Panc1 (cell line): ENCODE data around the gene GPC3. TPM values are rescaled to one million over a fixed set of nuclear protein-coding genes. Genes with fewer than 3 reads are reported as not detected.

Source experiments
- ATAC-seq: fragments of 200-7000 bp; cut with Tn5 transposase; 2 replicates; pipeline ENCODE4 v1.9.1; 2020; ENCODE audit warnings: mild to moderate bottlenecking, moderate library complexity
- BruUV-seq: library from RNA; stranded (reverse); fragments of 400-500 nt; replicated peaks from 2 replicates; lab custom pipeline; 2021; lab: Mats Ljungman, UMichigan
- CTCF ChIA-PET: fragments of 300-600 bp; sonication (Branson Sonifier 250); formaldehyde crosslinking; loops from one replicate; lab custom pipeline; 2022; ENCODE audit warnings: antibody characterized with exemption; lab: Charles Lee
- POLR2A ChIA-PET: fragments of 300-600 bp; sonication (Branson Sonifier 250); formaldehyde crosslinking; loops from one replicate; lab custom pipeline; 2022; ENCODE audit warnings: antibody characterized with exemption; lab: Charles Lee
- DNase-seq: peaks from one replicate; pipeline ENCODE4 v3.0.0-alpha.2; 2010; ENCODE audit warnings: low read depth, low spot score
- H3K27ac ChIP-seq: 2 replicates; pipeline ENCODE4 v1.5.1; 2011; ENCODE audit warnings: mild to moderate bottlenecking, low read length, inconsistent platforms
- H3K27me3 ChIP-seq: fragments of 200-500 bp; sonication (Bioruptor generic); 2 replicates; pipeline ENCODE4 v1.6.0; 2014; ENCODE audit warnings: low read length, inconsistent platforms; ENCODE audit not compliant: control insufficient read depth, insufficient read depth
- H3K36me3 ChIP-seq: fragments of 200-500 bp; sonication (Bioruptor generic); 2 replicates; pipeline ENCODE4 v1.5.1; 2014; ENCODE audit warnings: inconsistent platforms, mild to moderate bottlenecking, low read length, moderate library complexity; ENCODE audit not compliant: control insufficient read depth, insufficient read depth
- H3K4me1 ChIP-seq: 2 replicates; pipeline ENCODE4 v1.5.1; 2011; ENCODE audit warnings: inconsistent platforms, mild to moderate bottlenecking, low read length, moderate library complexity; ENCODE audit not compliant: control insufficient read depth, insufficient read depth
- H3K4me3 ChIP-seq, 2 experiments: 2 replicates each; pipeline ENCODE4 v1.5.1; 2011 to 2012; ENCODE audit warnings: low read depth in 2 of 2, low read length in 2 of 2, mild to moderate bottlenecking in 2 of 2, inconsistent platforms in 1 of 2, moderate library complexity in 1 of 2
- H3K9me3 ChIP-seq: fragments of 200-500 bp; sonication (Bioruptor generic); 2 replicates; pipeline ENCODE4 v1.5.1; 2014; ENCODE audit warnings: low read depth, mild to moderate bottlenecking, inconsistent platforms, low read length, moderate library complexity; ENCODE audit not compliant: control insufficient read depth, insufficient read depth
- POLR2AphosphoS5 ChIP-seq: IDR thresholded peaks from 2 replicates; pipeline ENCODE4 v1.6.1; 2012; ENCODE audit warnings: mild to moderate bottlenecking, low read depth, low read length, moderate library complexity
- SIN3A ChIP-seq: IDR thresholded peaks from 2 replicates; pipeline ENCODE4 v1.6.1; 2012; ENCODE audit warnings: low read depth, mild to moderate bottlenecking, low read length, moderate library complexity, borderline replicate concordance; ENCODE audit not compliant: insufficient read depth
- TCF7L2 ChIP-seq: IDR thresholded peaks from 2 replicates; pipeline ENCODE4 v1.6.1; 2011; ENCODE audit warnings: mild to moderate bottlenecking, low read depth, low read length, inconsistent platforms
- in situ Hi-C: cut with HindIII; loops from 2 replicates; pipeline ENCODE4 v1.10.0; 2016; ENCODE audit warnings: low sequenced_read_pairs, low pct_unique_long_range_greater_than_20kb
- intact Hi-C: fragments of 100-400 bp; cut with micrococcal nuclease; formaldehyde crosslinking; loops from one replicate; pipeline ENCODE4 v1.10.0; 2022; ENCODE audit not compliant: unreplicated experiment
- total RNA-seq: library from RNA; stranded (reverse); gene quantifications from one replicate; pipeline ENCODE4 v1.2.1, GENCODE V29; 2021; ENCODE audit not compliant: unreplicated experiment
- TF ChIP-seq, protein P1 (sequence below): fragments of 450-650 bp; IDR thresholded peaks from 2 replicates; pipeline ENCODE4 v1.5.1; 2017; ENCODE audit warnings: mild to moderate bottlenecking
- TF ChIP-seq, protein P2 (sequence below), 2 experiments: IDR thresholded peaks; 2 replicates each; pipeline ENCODE4 v1.6.1; 2011 to 2012; ENCODE audit warnings: low read depth in 2 of 2, control low read depth in 1 of 2, low read length in 1 of 2, mild to moderate bottlenecking in 1 of 2, moderate library complexity in 1 of 2; ENCODE audit not compliant: insufficient read depth in 1 of 2

GPC3 gene
- total RNA-seq, 1 experiment from 2014 or later, result 0.95 TPM

DNA sequence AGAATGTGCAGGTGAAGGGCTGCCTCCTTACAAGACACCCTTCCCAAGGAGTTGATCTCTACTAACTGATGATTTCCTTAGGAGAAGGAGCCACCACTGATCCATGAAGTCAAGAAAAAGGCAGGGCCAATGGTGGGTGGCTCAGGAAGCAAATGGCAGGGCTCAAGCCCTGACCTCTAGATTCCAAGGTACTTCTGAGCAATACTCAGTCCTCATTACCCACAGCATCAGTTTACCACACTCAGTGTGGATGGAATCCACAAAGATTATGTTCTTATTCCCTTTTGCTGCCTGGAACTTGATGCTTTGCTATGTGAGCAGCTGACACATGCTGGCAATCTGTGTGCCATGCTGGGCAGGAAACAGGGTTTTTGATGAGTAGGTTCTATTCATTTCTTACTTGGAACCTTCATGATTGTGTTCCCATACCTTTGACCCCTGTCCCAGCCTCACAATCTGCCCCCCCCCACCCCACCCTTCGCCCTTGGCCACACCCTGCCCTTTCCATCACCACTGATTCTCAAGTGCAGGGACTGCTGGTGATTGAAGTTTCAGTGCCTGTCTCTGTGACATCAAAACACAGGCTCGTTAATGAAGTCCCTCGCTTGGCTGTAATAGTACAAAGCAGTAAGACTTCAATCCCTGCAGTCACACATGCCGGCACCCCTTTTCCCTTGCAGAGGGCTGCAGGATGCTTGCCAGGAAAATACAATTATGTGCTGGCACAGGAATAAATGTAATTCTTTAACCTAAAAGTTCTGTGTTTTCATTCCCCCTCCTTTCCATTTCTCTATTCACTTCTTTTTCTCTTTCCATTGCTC, 434.5 kb downstream of the GPC3 start:
- BruUV-seq, result no TSS peak
- ATAC-seq (no peak), DNase-seq (no peak)
- Histone ChIP-seq H3K27ac (no peak overlapping the region), H3K9me3 (no peaks in the 10 kb centered on the region), H3K27me3 (no peaks in the 10 kb centered on the region), H3K36me3 (no peaks in the 10 kb centered on the region), H3K4me1 (no peaks in the 10 kb centered on the region), H3K4me3 (no peak overlapping the region)
- TF ChIP-seq, protein P1, sequence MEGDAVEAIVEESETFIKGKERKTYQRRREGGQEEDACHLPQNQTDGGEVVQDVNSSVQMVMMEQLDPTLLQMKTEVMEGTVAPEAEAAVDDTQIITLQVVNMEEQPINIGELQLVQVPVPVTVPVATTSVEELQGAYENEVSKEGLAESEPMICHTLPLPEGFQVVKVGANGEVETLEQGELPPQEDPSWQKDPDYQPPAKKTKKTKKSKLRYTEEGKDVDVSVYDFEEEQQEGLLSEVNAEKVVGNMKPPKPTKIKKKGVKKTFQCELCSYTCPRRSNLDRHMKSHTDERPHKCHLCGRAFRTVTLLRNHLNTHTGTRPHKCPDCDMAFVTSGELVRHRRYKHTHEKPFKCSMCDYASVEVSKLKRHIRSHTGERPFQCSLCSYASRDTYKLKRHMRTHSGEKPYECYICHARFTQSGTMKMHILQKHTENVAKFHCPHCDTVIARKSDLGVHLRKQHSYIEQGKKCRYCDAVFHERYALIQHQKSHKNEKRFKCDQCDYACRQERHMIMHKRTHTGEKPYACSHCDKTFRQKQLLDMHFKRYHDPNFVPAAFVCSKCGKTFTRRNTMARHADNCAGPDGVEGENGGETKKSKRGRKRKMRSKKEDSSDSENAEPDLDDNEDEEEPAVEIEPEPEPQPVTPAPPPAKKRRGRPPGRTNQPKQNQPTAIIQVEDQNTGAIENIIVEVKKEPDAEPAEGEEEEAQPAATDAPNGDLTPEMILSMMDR, result no peak
- TF ChIP-seq, protein P2, sequence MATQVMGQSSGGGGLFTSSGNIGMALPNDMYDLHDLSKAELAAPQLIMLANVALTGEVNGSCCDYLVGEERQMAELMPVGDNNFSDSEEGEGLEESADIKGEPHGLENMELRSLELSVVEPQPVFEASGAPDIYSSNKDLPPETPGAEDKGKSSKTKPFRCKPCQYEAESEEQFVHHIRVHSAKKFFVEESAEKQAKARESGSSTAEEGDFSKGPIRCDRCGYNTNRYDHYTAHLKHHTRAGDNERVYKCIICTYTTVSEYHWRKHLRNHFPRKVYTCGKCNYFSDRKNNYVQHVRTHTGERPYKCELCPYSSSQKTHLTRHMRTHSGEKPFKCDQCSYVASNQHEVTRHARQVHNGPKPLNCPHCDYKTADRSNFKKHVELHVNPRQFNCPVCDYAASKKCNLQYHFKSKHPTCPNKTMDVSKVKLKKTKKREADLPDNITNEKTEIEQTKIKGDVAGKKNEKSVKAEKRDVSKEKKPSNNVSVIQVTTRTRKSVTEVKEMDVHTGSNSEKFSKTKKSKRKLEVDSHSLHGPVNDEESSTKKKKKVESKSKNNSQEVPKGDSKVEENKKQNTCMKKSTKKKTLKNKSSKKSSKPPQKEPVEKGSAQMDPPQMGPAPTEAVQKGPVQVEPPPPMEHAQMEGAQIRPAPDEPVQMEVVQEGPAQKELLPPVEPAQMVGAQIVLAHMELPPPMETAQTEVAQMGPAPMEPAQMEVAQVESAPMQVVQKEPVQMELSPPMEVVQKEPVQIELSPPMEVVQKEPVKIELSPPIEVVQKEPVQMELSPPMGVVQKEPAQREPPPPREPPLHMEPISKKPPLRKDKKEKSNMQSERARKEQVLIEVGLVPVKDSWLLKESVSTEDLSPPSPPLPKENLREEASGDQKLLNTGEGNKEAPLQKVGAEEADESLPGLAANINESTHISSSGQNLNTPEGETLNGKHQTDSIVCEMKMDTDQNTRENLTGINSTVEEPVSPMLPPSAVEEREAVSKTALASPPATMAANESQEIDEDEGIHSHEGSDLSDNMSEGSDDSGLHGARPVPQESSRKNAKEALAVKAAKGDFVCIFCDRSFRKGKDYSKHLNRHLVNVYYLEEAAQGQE (IDR thresholded peaks at IDR 0.05; ENCODE audit: insufficient read depth in 1 of 2, low read depth in 2 of 2, low read length in 1 of 2), result no peak
- TF ChIP-seq SIN3A (no peak), TCF7L2 (no peak), POLR2AphosphoS5 (no peak)
- in situ Hi-C loops (no loop called here), intact Hi-C loops (no loop called here)
- CTCF ChIA-PET, result no interaction called here
- POLR2A ChIA-PET, result no interaction called here

DNA sequence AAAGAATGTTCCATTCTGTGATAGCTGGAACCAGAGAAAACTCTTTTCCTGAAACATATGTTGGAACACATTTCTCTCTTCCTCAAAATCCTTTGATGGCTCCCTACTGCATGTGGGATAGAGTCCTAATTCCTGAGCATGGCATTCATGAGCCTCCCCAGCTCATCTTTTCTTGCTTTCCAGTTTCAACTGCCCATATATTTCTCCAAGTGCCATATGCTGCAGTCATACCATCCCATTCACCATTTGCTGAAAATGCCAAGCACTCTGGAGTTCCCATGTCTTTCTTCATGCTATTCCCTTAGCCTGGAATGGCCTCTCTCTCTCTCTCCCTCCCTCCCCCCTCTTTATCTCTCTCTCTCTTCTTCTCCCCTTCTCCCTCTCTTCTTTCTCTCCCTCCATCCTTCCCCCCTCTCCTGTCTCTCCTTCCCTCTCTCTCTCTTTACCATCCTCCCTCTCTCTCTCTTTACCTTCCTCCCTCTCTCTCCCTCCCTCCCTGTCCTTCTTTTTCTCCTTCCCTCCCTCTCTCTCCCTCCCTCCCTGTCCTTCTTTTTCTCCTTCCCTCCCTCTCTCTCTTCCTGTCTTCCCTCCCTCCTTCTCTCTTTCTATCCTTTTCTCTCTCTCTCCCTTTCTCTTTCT, 436.0 kb downstream of the GPC3 start:
- ATAC-seq, result no peak
- BruUV-seq, result no TSS peak
- DNase-seq, result no peak
- no peak for TF ChIP-seq TCF7L2
- TF ChIP-seq, protein P2 (IDR thresholded peaks at IDR 0.05; ENCODE audit: insufficient read depth in 1 of 2, low read depth in 2 of 2, low read length in 1 of 2), result no peak
- TF ChIP-seq, protein P1, result no peak
- no peak for TF ChIP-seq POLR2AphosphoS5
- TF ChIP-seq SIN3A, result no peak
- no peaks in the 10 kb centered on the region for H3K27me3 ChIP-seq
- POLR2A ChIA-PET, result no interaction called here
- no peak overlapping the region for H3K4me3 ChIP-seq
- no peaks in the 10 kb centered on the region for H3K36me3 ChIP-seq
- intact Hi-C loops, result no loop called here
- no peak overlapping the region for H3K27ac ChIP-seq
- no peaks in the 10 kb centered on the region for H3K9me3 ChIP-seq
- no peaks in the 10 kb centered on the region for H3K4me1 ChIP-seq
- CTCF ChIA-PET, result no interaction called here
- in situ Hi-C loops, result no loop called here
